OCI-LY7 (cell line): ENCODE results near the gene VAMP8. TPM values are rescaled to one million over a fixed set of nuclear protein-coding genes. Genes with fewer than 3 reads are reported as not detected.
A peak's percentile ranks its signal among the peaks of the same experiment; 100 is the strongest.
"Not testable (repeated sequence)": the region's sequence is repeated elsewhere in the genome, so short reads cannot be mapped to it uniquely, and the experiment has no call there.

Experiments
- BruUV-seq: library from RNA; stranded (reverse); fragments of 400-500 nt; replicated peaks from 2 replicates; lab custom pipeline; 2021; lab: Mats Ljungman, UMichigan
- CTCF ChIA-PET: fragments of 300-600 bp; sonication (Branson Sonifier 250); formaldehyde crosslinking; loops from one replicate; lab custom pipeline; 2022; ENCODE audit warnings: antibody characterized with exemption; ENCODE audit not compliant: unreplicated experiment; lab: Charles Lee
- POLR2A ChIA-PET: fragments of 300-600 bp; sonication (Branson Sonifier 250); formaldehyde crosslinking; loops from one replicate; lab custom pipeline; 2022; ENCODE audit warnings: antibody characterized with exemption; lab: Charles Lee
- DNase-seq: peaks from one replicate; pipeline ENCODE4 v3.0.0-alpha.2; 2015; ENCODE audit warnings: low spot score
- H2AFZ ChIP-seq: fragments of 200-600 bp; sonication (generic), shearing (Covaris generic); 2 replicates; pipeline ENCODE4 v1.6.1; 2014; ENCODE audit warnings: mild to moderate bottlenecking, antibody characterized with exemption, low read length, moderate library complexity
- H3K27ac ChIP-seq: fragments of 200-600 bp; sonication (generic); 2 replicates; pipeline ENCODE4 v1.5.1; 2014; ENCODE audit warnings: mixed run types, low read depth, mild to moderate bottlenecking, moderate library complexity, low read length, inconsistent platforms; ENCODE audit not compliant: poor library complexity, severe bottlenecking
- H3K36me3 ChIP-seq: fragments of 200-600 bp; sonication (generic); 2 replicates; pipeline ENCODE4 v1.6.1; 2014; ENCODE audit warnings: mild to moderate bottlenecking, antibody characterized with exemption, low read length, moderate library complexity, mixed read lengths; ENCODE audit not compliant: insufficient read depth
- H3K4me1 ChIP-seq: fragments of 200-600 bp; sonication (generic); 2 replicates; pipeline ENCODE4 v1.5.1; 2014; ENCODE audit warnings: mild to moderate bottlenecking, low read length; ENCODE audit not compliant: insufficient read depth, poor library complexity, severe bottlenecking
- H3K4me2 ChIP-seq: fragments of 200-600 bp; sonication (generic); 2 replicates; pipeline ENCODE4 v1.6.1; 2014; ENCODE audit warnings: mild to moderate bottlenecking, low read length
- H3K4me3 ChIP-seq: fragments of 200-600 bp; sonication (generic); 2 replicates; pipeline ENCODE4 v1.5.1; 2014; ENCODE audit warnings: mild to moderate bottlenecking, low read depth, low read length; ENCODE audit not compliant: poor library complexity, severe bottlenecking
- H3K79me2 ChIP-seq: fragments of 200-600 bp; sonication (generic); 2 replicates; pipeline ENCODE4 v1.6.1; 2016; ENCODE audit warnings: low read depth, mild to moderate bottlenecking, low read length, moderate library complexity, mixed read lengths; ENCODE audit not compliant: insufficient read depth
- H3K9me2 ChIP-seq: fragments of 200-600 bp; sonication (generic); 2 replicates; pipeline ENCODE4 v1.6.1; 2016; ENCODE audit warnings: mild to moderate bottlenecking, low read length, mixed read lengths; ENCODE audit not compliant: insufficient read depth
- H3K9me3 ChIP-seq: fragments of 200-600 bp; sonication (generic); 2 replicates; pipeline ENCODE4 v1.6.1; 2014; ENCODE audit warnings: mild to moderate bottlenecking, mixed run types, low read length, mixed read lengths
- H4K20me1 ChIP-seq: fragments of 200-600 bp; sonication (generic); 2 replicates; pipeline ENCODE4 v1.6.1; 2014; ENCODE audit warnings: mild to moderate bottlenecking, antibody characterized with exemption, low read length, moderate library complexity, mixed read lengths; ENCODE audit not compliant: insufficient read depth
- EZH2phosphoT487 ChIP-seq: fragments of 200-600 bp; sonication (generic); IDR thresholded peaks from 2 replicates; pipeline ENCODE4 v1.6.1; 2018; ENCODE audit warnings: low read depth, borderline replicate concordance, mild to moderate bottlenecking, mixed run types, antibody characterized with exemption, low read length, moderate library complexity, mixed read lengths
- intact Hi-C: fragments of 100-400 bp; cut with micrococcal nuclease; formaldehyde crosslinking; loops from one replicate; pipeline ENCODE4 v1.10.0; 2022; ENCODE audit not compliant: unreplicated experiment
- total RNA-seq, 2 experiments: library from RNA; depleted of rRNA in 1 of 2; stranded (reverse); fragments of >200 nt in 1 of 2; shearing (Covaris generic) in 1 of 2; gene quantifications; 2 replicates each; pipeline ENCODE4 v1.2.3, GENCODE V29; 2014 to 2022
- TF ChIP-seq, protein P1 (sequence below): fragments of 200-600 bp; sonication (generic); conservative IDR thresholded peaks from 2 replicates; pipeline ENCODE4 v1.5.1; 2014; ENCODE audit warnings: mild to moderate bottlenecking, antibody characterized with exemption, low read length, moderate library complexity, mixed read lengths

VAMP8 gene
- total RNA-seq, 2 experiments from 2014 or later, result 112 to 152 TPM

DNA sequence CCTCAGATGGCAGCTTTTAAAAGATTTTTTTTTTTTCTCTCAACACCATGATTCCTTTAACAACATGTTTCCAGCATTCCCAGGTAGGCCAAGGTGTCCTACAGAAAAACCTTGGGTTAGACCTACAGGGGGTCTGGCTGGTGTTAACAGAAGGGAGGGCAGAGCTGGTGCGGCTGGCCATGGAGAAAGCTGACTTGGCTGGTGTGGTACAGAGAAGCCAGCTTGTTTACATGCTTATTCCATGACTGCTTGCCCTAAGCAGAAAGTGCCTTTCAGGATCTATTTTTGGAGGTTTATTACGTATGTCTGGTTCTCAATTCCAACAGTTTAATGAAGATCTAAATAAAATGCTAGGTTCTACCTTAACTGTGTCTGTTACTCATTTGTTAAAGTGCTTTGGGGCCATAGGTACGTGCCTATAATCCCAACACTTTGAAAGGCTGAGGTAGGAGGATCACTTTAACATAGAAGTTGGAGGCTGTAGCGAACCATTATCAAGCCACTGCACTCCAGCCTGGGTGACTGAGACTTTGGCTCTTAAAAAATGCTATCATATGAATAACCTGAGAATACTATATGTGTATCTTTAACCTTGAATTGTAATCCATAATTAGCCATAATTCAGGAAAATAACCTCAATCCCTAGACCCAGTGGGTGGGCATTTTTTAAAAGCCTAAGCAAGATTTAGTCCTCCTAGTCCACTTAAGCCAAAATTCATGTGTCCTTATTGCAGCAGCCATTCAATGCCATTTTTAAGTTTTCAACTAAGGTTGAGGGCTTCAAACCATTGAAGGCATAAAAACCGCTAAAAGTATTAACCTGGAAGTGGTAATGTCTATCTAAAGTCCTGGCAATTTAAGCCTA lies 32.2 kb upstream of the VAMP8 start:
- BruUV-seq, intact Hi-C loops, H3K4me3 ChIP-seq, H2AFZ ChIP-seq, H3K9me3 ChIP-seq, H3K27ac ChIP-seq, H3K4me2 ChIP-seq, DNase-seq, H3K9me2 ChIP-seq: not testable (repeated sequence)
- Histone ChIP-seq H3K36me3 (peaks cover 89% of the 10 kb centered on the region), H3K4me1 (peaks cover 26% of the 10 kb centered on the region), H4K20me1 (peaks cover 27% of the 10 kb centered on the region), H3K79me2 (peaks cover 32% of the 10 kb centered on the region)
- ChIA-PET POLR2A (interaction anchor here (0.7 to 2.2 kb wide), 7 partner anchors 8 to 168 kb away, joined by 3 to 6 read pairs (median 3); no protein-coding TSS in a partner anchor), CTCF (interaction anchor here (0.8 kb wide), 1 partner anchor 12 kb away, joined by 3 read pairs; no protein-coding TSS in a partner anchor)

DNA sequence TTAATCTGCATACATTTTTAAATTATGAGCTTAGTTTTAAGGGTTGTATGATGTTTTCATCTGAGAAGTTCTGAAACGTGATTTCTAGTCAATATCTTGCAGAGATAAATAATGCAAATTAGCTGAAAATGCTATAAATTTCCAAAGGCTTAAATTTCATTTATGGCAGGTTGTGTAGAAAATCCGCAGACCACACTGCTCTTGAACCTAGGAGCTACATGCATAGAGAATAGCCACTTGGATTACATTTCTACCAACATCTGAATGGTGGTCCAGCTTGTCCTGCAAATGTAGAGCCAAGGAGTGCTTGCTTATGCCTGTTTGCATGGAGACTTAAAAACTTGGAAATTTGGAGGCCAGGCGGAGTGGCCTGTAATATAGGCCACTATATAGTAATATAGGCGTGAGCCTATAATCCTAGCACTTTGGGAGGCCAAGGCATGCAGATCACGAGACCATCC lies 31.6 kb upstream of the VAMP8 start:
- CTCF ChIA-PET, result interaction anchor here (0.6 to 0.8 kb wide), 2 partner anchors 11 to 132 kb away, joined by 3 to 4 read pairs; no protein-coding TSS in a partner anchor
- intact Hi-C loops, result no loop called here
- POLR2A ChIA-PET, result interaction anchor here (0.9 to 2.2 kb wide), 4 partner anchors 9 to 13 kb away, joined by 3 to 5 read pairs (median 4); no protein-coding TSS in a partner anchor
- no peak overlapping the region for H3K4me3 ChIP-seq
- no peak for DNase-seq
- H3K36me3 ChIP-seq, result peaks cover 88% of the 10 kb centered on the region
- no TSS peak for BruUV-seq
- H3K79me2 ChIP-seq, result peaks cover 25% of the 10 kb centered on the region
- TF ChIP-seq EZH2phosphoT487, result no peak
- TF ChIP-seq, protein P1, sequence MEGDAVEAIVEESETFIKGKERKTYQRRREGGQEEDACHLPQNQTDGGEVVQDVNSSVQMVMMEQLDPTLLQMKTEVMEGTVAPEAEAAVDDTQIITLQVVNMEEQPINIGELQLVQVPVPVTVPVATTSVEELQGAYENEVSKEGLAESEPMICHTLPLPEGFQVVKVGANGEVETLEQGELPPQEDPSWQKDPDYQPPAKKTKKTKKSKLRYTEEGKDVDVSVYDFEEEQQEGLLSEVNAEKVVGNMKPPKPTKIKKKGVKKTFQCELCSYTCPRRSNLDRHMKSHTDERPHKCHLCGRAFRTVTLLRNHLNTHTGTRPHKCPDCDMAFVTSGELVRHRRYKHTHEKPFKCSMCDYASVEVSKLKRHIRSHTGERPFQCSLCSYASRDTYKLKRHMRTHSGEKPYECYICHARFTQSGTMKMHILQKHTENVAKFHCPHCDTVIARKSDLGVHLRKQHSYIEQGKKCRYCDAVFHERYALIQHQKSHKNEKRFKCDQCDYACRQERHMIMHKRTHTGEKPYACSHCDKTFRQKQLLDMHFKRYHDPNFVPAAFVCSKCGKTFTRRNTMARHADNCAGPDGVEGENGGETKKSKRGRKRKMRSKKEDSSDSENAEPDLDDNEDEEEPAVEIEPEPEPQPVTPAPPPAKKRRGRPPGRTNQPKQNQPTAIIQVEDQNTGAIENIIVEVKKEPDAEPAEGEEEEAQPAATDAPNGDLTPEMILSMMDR, result no peak
- H3K9me2 ChIP-seq, result no peaks in the 10 kb centered on the region
- H3K4me2 ChIP-seq, result no peak overlapping the region
- no peak overlapping the region for H3K27ac ChIP-seq
- H2AFZ ChIP-seq, result no peak overlapping the region
- H3K4me1 ChIP-seq, result peaks cover 22% of the 10 kb centered on the region
- H4K20me1 ChIP-seq, result peaks cover 20% of the 10 kb centered on the region
- no peaks in the 10 kb centered on the region for H3K9me3 ChIP-seq

DNA sequence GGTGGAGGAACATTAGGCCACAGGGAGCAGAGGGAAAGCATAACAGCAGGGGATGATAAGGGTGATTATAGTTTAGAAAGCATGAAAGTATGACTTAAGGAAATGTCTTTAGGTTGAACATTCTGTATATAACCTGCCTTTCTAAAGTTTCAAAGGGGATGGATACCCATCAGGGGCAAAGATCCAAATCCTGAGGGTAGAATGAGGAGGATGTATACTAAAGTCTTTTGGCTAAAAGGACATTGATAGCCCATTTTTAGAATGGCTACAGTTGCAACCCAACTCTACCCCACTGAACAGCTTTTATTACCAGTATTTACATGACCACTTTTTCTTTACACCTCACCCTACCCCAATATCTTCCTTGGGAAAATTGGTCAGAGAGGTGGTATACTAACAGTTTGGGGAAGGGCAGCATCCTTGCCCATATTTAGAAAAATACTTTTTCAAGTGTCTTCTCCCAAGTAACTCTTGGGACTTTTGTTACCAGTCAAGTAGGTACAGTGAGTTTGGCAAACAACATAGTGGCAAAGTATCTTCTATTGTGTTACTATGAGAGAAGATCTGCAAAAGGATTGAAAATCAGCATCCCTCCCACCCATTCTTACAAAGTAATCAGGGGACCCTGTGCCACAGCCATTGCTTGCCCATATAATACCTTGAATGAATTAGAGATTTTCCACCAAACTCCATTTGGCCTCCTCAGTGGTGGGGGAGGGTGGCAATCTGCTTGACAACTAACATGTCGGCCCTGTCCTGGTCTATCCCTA lies 30.1 kb upstream of the VAMP8 start:
- peak overlapping the region; percentile 14 for H3K27ac ChIP-seq
- DNase-seq, result no peak
- no peak for TF ChIP-seq EZH2phosphoT487
- TF ChIP-seq, protein P1, result no peak
- H3K9me3 ChIP-seq, result no peaks in the 10 kb centered on the region
- no peak overlapping the region for H3K4me3 ChIP-seq
- H4K20me1 ChIP-seq, result peaks cover 6% of the 10 kb centered on the region
- H2AFZ ChIP-seq, result no peak overlapping the region
- H3K4me2 ChIP-seq, result no peak overlapping the region
- ChIA-PET POLR2A (interaction anchor here (2.2 to 5.3 kb wide), 2 partner anchors 8 to 13 kb away, joined by 5 to 48 read pairs; partner anchors contain the start of gene MAT2A), CTCF (interaction anchor here (1.0 kb wide), 1 partner anchor 13 kb away, joined by 3 read pairs; no protein-coding TSS in a partner anchor)
- intact Hi-C loops, result no loop called here
- peaks cover 7% of the 10 kb centered on the region for H3K4me1 ChIP-seq
- peaks cover 11% of the 10 kb centered on the region; the same call in 1 of the 2 replicates for H3K79me2 ChIP-seq
- H3K36me3 ChIP-seq, result peaks cover 87% of the 10 kb centered on the region
- BruUV-seq, result no TSS peak
- H3K9me2 ChIP-seq, result no peaks in the 10 kb centered on the region
